Nephron (organoid): ENCODE measurements around the gene GAB4.

ENCODE experiments used
- H3K27ac Mint-ChIP-seq, 3 experiments: 2 replicates each; pipeline ENCODE4 v1.8.0; 2020; ENCODE audit warnings: mixed read lengths in 3 of 3, mild to moderate bottlenecking in 2 of 3, moderate library complexity in 1 of 3
- H3K27me3 Mint-ChIP-seq: 2 replicates; pipeline ENCODE4 v1.8.0; 2021; ENCODE audit warnings: low read depth, mild to moderate bottlenecking, moderate library complexity, mixed read lengths
- H3K36me3 Mint-ChIP-seq: 2 replicates; pipeline ENCODE4 v1.8.0; 2020; ENCODE audit warnings: low read depth, mixed read lengths
- H3K4me1 Mint-ChIP-seq: 2 replicates; pipeline ENCODE4 v1.8.0; 2020; ENCODE audit warnings: mixed read lengths
- H3K4me3 Mint-ChIP-seq, 3 experiments: 2 replicates each; pipeline ENCODE4 v1.8.0; 2020; ENCODE audit warnings: mild to moderate bottlenecking in 3 of 3, mixed read lengths in 3 of 3, moderate library complexity in 2 of 3
- H3K9me3 Mint-ChIP-seq: 2 replicates; pipeline ENCODE4 v1.8.0; 2020; ENCODE audit warnings: mixed read lengths
- CTCF ChIP-seq, 3 experiments: fragments of 200-600 bp; sonication (generic); IDR thresholded peaks; one replicate each; pipeline ENCODE4 v1.5.0; 2021; ENCODE audit warnings: antibody characterized with exemption in 3 of 3; ENCODE audit not compliant: unreplicated experiment in 3 of 3

Gene GAB4

GRCh38 chr22:17013396-17014100 is 5.5 kb upstream of the GAB4 start:
- Mint-ChIP-seq H3K27ac (no peak overlapping the region), H3K27me3 (peaks cover 9% of the 10 kb centered on the region), H3K36me3 (no peaks in the 10 kb centered on the region), H3K9me3 (peaks cover 16% of the 10 kb centered on the region), H3K4me1 (no peaks in the 10 kb centered on the region), H3K4me3 (no peak overlapping the region)
- no peak for TF ChIP-seq CTCF (IDR thresholded peaks at IDR 0.05; ENCODE audit: unreplicated experiment in 3 of 3)

GRCh38 chr22:17012267-17012666 is 4.2 kb upstream of the GAB4 start:
- H3K27me3 Mint-ChIP-seq: peaks cover 9% of the 10 kb centered on the region
- peaks cover 20% of the 10 kb centered on the region for H3K9me3 Mint-ChIP-seq
- H3K27ac Mint-ChIP-seq: no peak overlapping the region
- H3K36me3 Mint-ChIP-seq: no peaks in the 10 kb centered on the region
- no peaks in the 10 kb centered on the region for H3K4me1 Mint-ChIP-seq
- TF ChIP-seq CTCF (IDR thresholded peaks at IDR 0.05; ENCODE audit: unreplicated experiment in 3 of 3): no peak
- H3K4me3 Mint-ChIP-seq: no peak overlapping the region

- Mint-ChIP-seq H3K4me1 (no peaks in the 10 kb centered on the region), H3K9me3 (peaks cover 36% of the 10 kb centered on the region), H3K27me3 (peaks cover 18% of the 10 kb centered on the region), H3K27ac (no peak overlapping the region), H3K4me3 (no peak overlapping the region), H3K36me3 (no peaks in the 10 kb centered on the region)
- no peak for TF ChIP-seq CTCF (IDR thresholded peaks at IDR 0.05; ENCODE audit: unreplicated experiment in 3 of 3)
Observed at GRCh38 chr22:17009640-17010291, 1.7 kb upstream of the GAB4 start.

- TF ChIP-seq CTCF (IDR thresholded peaks at IDR 0.05; ENCODE audit: unreplicated experiment in 3 of 3): no peak
- Mint-ChIP-seq H3K9me3 (peaks cover 43% of the 10 kb centered on the region), H3K4me3 (no peak overlapping the region), H3K27ac (no peak overlapping the region), H3K4me1 (no peaks in the 10 kb centered on the region), H3K27me3 (peaks cover 18% of the 10 kb centered on the region), H3K36me3 (no peaks in the 10 kb centered on the region)
Observed at GRCh38 chr22:17007257-17007656, 765 bp downstream of the GAB4 start.

- no peak for TF ChIP-seq CTCF (IDR thresholded peaks at IDR 0.05; ENCODE audit: unreplicated experiment in 3 of 3)
- Mint-ChIP-seq H3K27me3 (no peaks in the 10 kb centered on the region), H3K27ac (no peak overlapping the region), H3K36me3 (no peaks in the 10 kb centered on the region), H3K4me1 (no peaks in the 10 kb centered on the region), H3K4me3 (no peak overlapping the region), H3K9me3 (peaks cover 37% of the 10 kb centered on the region)
Observed at GRCh38 chr22:16989915-16990314, 18.1 kb downstream of the GAB4 start.

GRCh38 chr22:16988257-16988656 is 19.8 kb downstream of the GAB4 start:
- no peak for TF ChIP-seq CTCF (IDR thresholded peaks at IDR 0.05; ENCODE audit: unreplicated experiment in 3 of 3)
- H3K27me3 Mint-ChIP-seq: no peaks in the 10 kb centered on the region
- H3K9me3 Mint-ChIP-seq: peaks cover 50% of the 10 kb centered on the region
- no peaks in the 10 kb centered on the region for H3K4me1 Mint-ChIP-seq
- no peaks in the 10 kb centered on the region for H3K36me3 Mint-ChIP-seq
- no peak overlapping the region for H3K4me3 Mint-ChIP-seq
- H3K27ac Mint-ChIP-seq: no peak overlapping the region
